ENCODE data around the gene STBD1. TPM values are rescaled to one million over a fixed set of nuclear protein-coding genes. Genes with fewer than 3 reads are reported as not detected.

STBD1 gene
- total and polyA plus RNA-seq, 12 donors, result 1.0 to 6.3 (median 3.5) TPM

- Histone ChIP-seq H3K27ac (no peak overlapping the region), H3K4me3 (no peak overlapping the region), H3K27me3 (no peaks in the 10 kb centered on the region), H3K4me1 (replicated peaks in 1 of 2) (no peaks in the 10 kb centered on the region), H3K36me3 (replicated peaks in 1 of 2) (no peaks in the 10 kb centered on the region), H3K9me3 (replicated peaks in 1 of 3) (no peaks in the 10 kb centered on the region)
- intact Hi-C loops (cut with DNase I), result no loop called here
- no peak for DNase-seq
- 78 to 94% (median 86%) methylated on average over 1 of the region's 1 CpG for WGBS, 4 donors
- TF ChIP-seq CTCF (IDR thresholded peaks at IDR 0.05) (no peak), POLR2A (IDR thresholded peaks at IDR 0.05) (no peak)
Observed at GRCh38 chr4:76316131-76316530, 9.6 kb downstream of the STBD1 start.

GRCh38 chr4:76322236-76322635, 15.7 kb downstream of the STBD1 start:
- H3K4me3 ChIP-seq, result no peak overlapping the region
- no peaks in the 10 kb centered on the region for H3K4me1 ChIP-seq (replicated peaks in 1 of 2)
- no peaks in the 10 kb centered on the region for H3K27me3 ChIP-seq
- peaks cover 0 to 17% (median 11%) of the 10 kb centered on the region in 3 donors for H3K9me3 ChIP-seq (replicated peaks in 1 of 3)
- no peak overlapping the region for H3K27ac ChIP-seq
- intact Hi-C loops (cut with DNase I), result no loop called here
- WGBS, 4 donors, result 72 to 77% (median 75%) methylated on average over 3 of the region's 3 CpGs
- TF ChIP-seq POLR2A (IDR thresholded peaks at IDR 0.05), result no peak
- TF ChIP-seq CTCF (IDR thresholded peaks at IDR 0.05), result no peak
- no peaks in the 10 kb centered on the region for H3K36me3 ChIP-seq (replicated peaks in 1 of 2)
- no peak for DNase-seq

GRCh38 chr4:76325072-76325471, 18.5 kb downstream of the STBD1 start:
- Histone ChIP-seq H3K4me3 (no peak overlapping the region), H3K27me3 (no peaks in the 10 kb centered on the region), H3K4me1 (replicated peaks in 1 of 2) (no peaks in the 10 kb centered on the region), H3K27ac (no peak overlapping the region), H3K36me3 (replicated peaks in 1 of 2) (no peaks in the 10 kb centered on the region), H3K9me3 (replicated peaks in 1 of 3) (peaks cover 0 to 17% (median 11%) of the 10 kb centered on the region in 3 donors)
- no peak for DNase-seq
- TF ChIP-seq CTCF (IDR thresholded peaks at IDR 0.05) (no peak), POLR2A (IDR thresholded peaks at IDR 0.05) (no peak)
- intact Hi-C loops (cut with DNase I), result no loop called here

GRCh38 chr4:76326515-76326914, 20.0 kb downstream of the STBD1 start:
- H3K4me3 ChIP-seq, result no peak overlapping the region
- H3K27me3 ChIP-seq, result no peaks in the 10 kb centered on the region
- TF ChIP-seq CTCF (IDR thresholded peaks at IDR 0.05) (no peak), POLR2A (IDR thresholded peaks at IDR 0.05) (no peak)
- no peaks in the 10 kb centered on the region for H3K36me3 ChIP-seq (replicated peaks in 1 of 2)
- no peaks in the 10 kb centered on the region for H3K4me1 ChIP-seq (replicated peaks in 1 of 2)
- H3K27ac ChIP-seq, result no peak overlapping the region
- peaks cover 0 to 17% (median 11%) of the 10 kb centered on the region in 3 donors for H3K9me3 ChIP-seq (replicated peaks in 1 of 3)
- DNase-seq, result no peak
- intact Hi-C loops (cut with DNase I), result no loop called here
